ENCODE measurements around the gene SPATA9. TPM values are rescaled to one million over a fixed set of nuclear protein-coding genes. Genes with fewer than 3 reads are reported as not detected.

Gene SPATA9
- total and polyA plus RNA-seq, 2 donors (not counting 3 experiments of a cell fraction or from before 2014, with no cell fraction given): 0.07 TPM; not detected in 1

DNA sequence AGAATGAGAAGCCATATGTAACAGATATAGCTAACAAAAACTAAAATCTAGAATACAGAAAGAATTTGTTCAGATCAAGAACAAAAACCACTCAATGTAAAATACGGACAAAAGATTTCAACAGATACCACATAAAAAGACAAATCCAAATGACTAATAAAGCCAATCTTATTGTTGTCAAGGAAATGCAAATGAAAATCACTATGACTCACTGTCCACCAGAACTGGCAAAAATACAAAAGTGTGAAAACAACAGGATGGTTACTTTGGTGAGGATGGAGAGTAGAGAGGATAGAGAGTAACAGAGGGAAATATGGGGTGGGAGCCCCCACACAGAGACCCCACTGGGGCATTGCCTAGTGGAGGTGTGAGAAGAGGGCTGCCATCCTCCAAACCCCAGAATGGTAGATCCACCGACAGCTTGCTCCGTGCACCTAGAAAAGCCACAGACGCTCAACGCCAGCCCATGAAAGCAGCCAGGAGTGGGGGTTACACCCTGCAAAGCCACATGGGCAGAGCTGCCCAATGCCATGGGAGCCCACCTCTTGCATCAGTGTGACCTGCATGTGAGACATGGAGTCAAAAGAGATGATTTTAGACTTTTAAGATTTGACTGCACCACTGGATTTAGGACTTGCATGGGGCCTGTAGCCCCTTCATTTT is 33.1 kb upstream of the SPATA9 start:
- POLR2A ChIA-PET: no interaction called here
- DNase-seq (ENCODE audit: low read depth, low spot score) (peak; percentile 81), FAIRE-seq (peak; percentile 86)
- Histone ChIP-seq H3K4me1 (ENCODE audit: control insufficient read depth, extremely low read depth, insufficient read depth, low read length) (peaks cover 31% of the 10 kb centered on the region), H3K4me3 (replicated peaks in 1 of 3; ENCODE audit: insufficient read depth in 1 of 3, low read depth in 1 of 3, low read length in 3 of 3) (no peak overlapping the region), H4K20me1 (replicated peaks; ENCODE audit: control insufficient read depth, extremely low read depth, insufficient read depth, low read length) (no peaks in the 10 kb centered on the region), H3K9me3 (replicated peaks; ENCODE audit: control insufficient read depth, insufficient read depth, low read length) (no peaks in the 10 kb centered on the region), H3K9me1 (replicated peaks; ENCODE audit: control insufficient read depth, extremely low read depth, insufficient read depth, low read length) (no peaks in the 10 kb centered on the region), H3K4me2 (ENCODE audit: insufficient read depth, low read length) (peak overlapping the region; percentile 89), H2AFZ (ENCODE audit: low read depth, low read length) (no peak overlapping the region), H3K9ac (replicated peaks; ENCODE audit: extremely low read depth, insufficient read depth, low read length) (peak overlapping the region; percentile 76), H3K36me3 (ENCODE audit: control insufficient read depth in 2 of 2, extremely low read depth in 1 of 2, insufficient read depth in 2 of 2, low read length in 2 of 2) (no peaks in the 10 kb centered on the region), H3K27me3 (ENCODE audit: control insufficient read depth in 2 of 2, insufficient read depth in 2 of 2, low read length in 2 of 2) (no peaks in the 10 kb centered on the region), H3K79me2 (ENCODE audit: control insufficient read depth, insufficient read depth, low read length) (no peaks in the 10 kb centered on the region), H3K27ac (ENCODE audit: insufficient read depth, low read depth, low read length) (peak overlapping the region; percentile 80)
- BruUV-seq (replicated peaks): no TSS peak
- intact Hi-C loops (cut with micrococcal nuclease) (loop anchor here (2.0 kb wide), 1 partner anchor 15 kb away; the partner anchor contains the start of gene RHOBTB3), dilution Hi-C loops (cut with MboI; ENCODE audit: extremely low pct_ligation_motif_present, low sequenced_read_pairs) (no loop called here)
- CTCF ChIA-PET: interaction anchor here (0.6 to 1.5 kb wide), 2 partner anchors 15 to 31 kb away, joined by 3 to 6 read pairs; partner anchors contain the start of gene RHOBTB3
- TF ChIP-seq GATA2 (IDR thresholded peaks at IDR 0.05; ENCODE audit: insufficient read depth, insufficient read length, low read depth, low read length) (no peak), POLR2AphosphoS5 (IDR thresholded peaks at IDR 0.05; ENCODE audit: insufficient read depth, low read depth, low read length) (peak; percentile 28), JUN (IDR thresholded peaks at IDR 0.05; ENCODE audit: borderline replicate concordance, insufficient read depth, insufficient read length, low read depth) (peak; percentile 95), FOS (IDR thresholded peaks at IDR 0.05; ENCODE audit: borderline replicate concordance, insufficient read depth, low read length) (peak; percentile 84)
- TF ChIP-seq, protein P1, sequence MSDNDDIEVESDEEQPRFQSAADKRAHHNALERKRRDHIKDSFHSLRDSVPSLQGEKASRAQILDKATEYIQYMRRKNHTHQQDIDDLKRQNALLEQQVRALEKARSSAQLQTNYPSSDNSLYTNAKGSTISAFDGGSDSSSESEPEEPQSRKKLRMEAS (IDR thresholded peaks at IDR 0.05; ENCODE audit: insufficient read depth, insufficient read length): no peak
